ENCODE results near the gene FSTL4. TPM values are rescaled to one million over a fixed set of nuclear protein-coding genes. Genes with fewer than 3 reads are reported as not detected.

The FSTL4 gene
- total RNA-seq, 1 experiment from 2014 or later = not detected

GRCh38 chr5:133266966-133267365 lies 345.4 kb downstream of the FSTL4 start:
- DNase-seq (ENCODE audit: low read depth) = no peak
- in situ Hi-C loops (cut with HindIII; ENCODE audit: low pct_unique_long_range_greater_than_20kb, low sequenced_read_pairs) = no loop called here

GRCh38 chr5:133266527-133266878 lies 345.8 kb downstream of the FSTL4 start:
- in situ Hi-C loops (cut with HindIII; ENCODE audit: low pct_unique_long_range_greater_than_20kb, low sequenced_read_pairs) = no loop called here
- no peak for DNase-seq (ENCODE audit: low read depth)

- in situ Hi-C loops (cut with HindIII; ENCODE audit: low pct_unique_long_range_greater_than_20kb, low sequenced_read_pairs) = no loop called here
- no peak for DNase-seq (ENCODE audit: low read depth)
These were observed 346.4 kb downstream of the FSTL4 start for GRCh38 chr5:133265720-133266526.

- in situ Hi-C loops (cut with HindIII; ENCODE audit: low pct_unique_long_range_greater_than_20kb, low sequenced_read_pairs) = no loop called here
- DNase-seq (ENCODE audit: low read depth) = no peak
These were observed 347.1 kb downstream of the FSTL4 start for GRCh38 chr5:133265257-133265656.

GRCh38 chr5:133262690-133263089 lies 349.7 kb downstream of the FSTL4 start:
- no peak for DNase-seq (ENCODE audit: low read depth)
- in situ Hi-C loops (cut with HindIII; ENCODE audit: low pct_unique_long_range_greater_than_20kb, low sequenced_read_pairs) = no loop called here

- DNase-seq (ENCODE audit: low read depth) = no peak
These were observed 350.3 kb downstream of the FSTL4 start for GRCh38 chr5:133261993-133262392.

GRCh38 chr5:133260715-133261114 lies 351.6 kb downstream of the FSTL4 start:
- in situ Hi-C loops (cut with HindIII; ENCODE audit: low pct_unique_long_range_greater_than_20kb, low sequenced_read_pairs) = no loop called here
- DNase-seq (ENCODE audit: low read depth) = no peak

More at GRCh38 chr5:133261993-133262392, 350.3 kb downstream of the FSTL4 start:
- in situ Hi-C loops (cut with HindIII; ENCODE audit: low pct_unique_long_range_greater_than_20kb, low sequenced_read_pairs) = no loop called here

GRCh38 chr5:133259199-133259997 lies 352.9 kb downstream of the FSTL4 start:
- in situ Hi-C loops (cut with HindIII; ENCODE audit: low pct_unique_long_range_greater_than_20kb, low sequenced_read_pairs) = no loop called here
- DNase-seq (ENCODE audit: low read depth) = no peak

- DNase-seq (ENCODE audit: low read depth) = no peak
- in situ Hi-C loops (cut with HindIII; ENCODE audit: low pct_unique_long_range_greater_than_20kb, low sequenced_read_pairs) = no loop called here
These were observed 354.4 kb downstream of the FSTL4 start for GRCh38 chr5:133257977-133258376.

- in situ Hi-C loops (cut with HindIII; ENCODE audit: low pct_unique_long_range_greater_than_20kb, low sequenced_read_pairs) = no loop called here
These were observed 356.1 kb downstream of the FSTL4 start for GRCh38 chr5:133256276-133256675.

GRCh38 chr5:133254803-133255202 lies 357.5 kb downstream of the FSTL4 start:
- in situ Hi-C loops (cut with HindIII; ENCODE audit: low pct_unique_long_range_greater_than_20kb, low sequenced_read_pairs) = no loop called here

More at GRCh38 chr5:133256276-133256675, 356.1 kb downstream of the FSTL4 start:
- DNase-seq (ENCODE audit: low read depth) = no peak

GRCh38 chr5:133253671-133254070 lies 358.7 kb downstream of the FSTL4 start:
- DNase-seq (ENCODE audit: low read depth) = no peak
- in situ Hi-C loops (cut with HindIII; ENCODE audit: low pct_unique_long_range_greater_than_20kb, low sequenced_read_pairs) = no loop called here

More at GRCh38 chr5:133254803-133255202, 357.5 kb downstream of the FSTL4 start:
- DNase-seq (ENCODE audit: low read depth) = no peak

GRCh38 chr5:133253070-133253469 lies 359.3 kb downstream of the FSTL4 start:
- DNase-seq (ENCODE audit: low read depth) = no peak
- in situ Hi-C loops (cut with HindIII; ENCODE audit: low pct_unique_long_range_greater_than_20kb, low sequenced_read_pairs) = no loop called here

- in situ Hi-C loops (cut with HindIII; ENCODE audit: low pct_unique_long_range_greater_than_20kb, low sequenced_read_pairs) = no loop called here
- DNase-seq (ENCODE audit: low read depth) = no peak
These were observed 360.2 kb downstream of the FSTL4 start for GRCh38 chr5:133252133-133252480.

GRCh38 chr5:133251296-133252132 lies 360.8 kb downstream of the FSTL4 start:
- in situ Hi-C loops (cut with HindIII; ENCODE audit: low pct_unique_long_range_greater_than_20kb, low sequenced_read_pairs) = no loop called here
- no peak for DNase-seq (ENCODE audit: low read depth)

GRCh38 chr5:133250527-133250926 lies 361.8 kb downstream of the FSTL4 start:
- DNase-seq (ENCODE audit: low read depth) = no peak
- in situ Hi-C loops (cut with HindIII; ENCODE audit: low pct_unique_long_range_greater_than_20kb, low sequenced_read_pairs) = no loop called here

- no peak for DNase-seq (ENCODE audit: low read depth)
- in situ Hi-C loops (cut with HindIII; ENCODE audit: low pct_unique_long_range_greater_than_20kb, low sequenced_read_pairs) = no loop called here
These were observed 362.7 kb downstream of the FSTL4 start for GRCh38 chr5:133249593-133249992.

GRCh38 chr5:133247881-133248624 lies 364.3 kb downstream of the FSTL4 start:
- DNase-seq (ENCODE audit: low read depth) = peak; percentile 36
- in situ Hi-C loops (cut with HindIII; ENCODE audit: low pct_unique_long_range_greater_than_20kb, low sequenced_read_pairs) = no loop called here

Data from Caki2 (cell line).